ENCODE measurements around the gene CNNM4.

DNA sequence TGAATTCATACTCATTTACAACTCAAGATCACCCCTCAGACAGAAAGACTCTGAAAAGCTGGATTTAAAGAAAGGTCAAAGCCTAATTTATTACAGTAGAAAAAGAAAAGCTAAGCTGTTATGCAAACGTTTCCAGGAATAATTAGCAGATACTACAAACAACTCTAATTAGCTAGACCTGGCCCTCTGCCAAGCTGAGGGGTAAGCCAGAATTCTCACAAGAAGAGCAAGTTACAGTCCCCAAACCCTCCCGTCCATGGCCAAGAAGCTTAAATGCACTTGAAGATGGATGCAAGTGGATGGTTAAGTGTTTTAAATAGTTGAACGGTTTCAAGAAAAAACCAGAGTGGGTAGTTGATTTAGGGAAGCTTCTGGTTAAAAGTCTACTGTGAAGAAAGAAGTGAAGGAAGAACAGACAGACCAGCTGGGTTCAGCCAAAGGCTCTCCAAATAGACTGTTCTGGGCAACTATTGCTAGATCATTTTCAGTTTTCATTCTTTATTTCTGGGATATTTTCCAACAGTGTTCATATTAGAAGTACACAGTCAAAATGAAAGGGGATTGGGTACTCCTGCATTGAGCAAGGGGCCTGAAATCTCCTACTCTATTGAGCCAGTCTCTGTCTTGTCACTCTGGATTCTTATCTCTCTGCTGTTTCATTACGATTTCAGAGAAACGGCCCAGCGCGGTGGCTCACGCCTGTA lies 25.7 kb upstream of the CNNM4 start:
- no peak for TF ChIP-seq POLR2A (IDR thresholded peaks at IDR 0.05)
- TF ChIP-seq, protein P1, sequence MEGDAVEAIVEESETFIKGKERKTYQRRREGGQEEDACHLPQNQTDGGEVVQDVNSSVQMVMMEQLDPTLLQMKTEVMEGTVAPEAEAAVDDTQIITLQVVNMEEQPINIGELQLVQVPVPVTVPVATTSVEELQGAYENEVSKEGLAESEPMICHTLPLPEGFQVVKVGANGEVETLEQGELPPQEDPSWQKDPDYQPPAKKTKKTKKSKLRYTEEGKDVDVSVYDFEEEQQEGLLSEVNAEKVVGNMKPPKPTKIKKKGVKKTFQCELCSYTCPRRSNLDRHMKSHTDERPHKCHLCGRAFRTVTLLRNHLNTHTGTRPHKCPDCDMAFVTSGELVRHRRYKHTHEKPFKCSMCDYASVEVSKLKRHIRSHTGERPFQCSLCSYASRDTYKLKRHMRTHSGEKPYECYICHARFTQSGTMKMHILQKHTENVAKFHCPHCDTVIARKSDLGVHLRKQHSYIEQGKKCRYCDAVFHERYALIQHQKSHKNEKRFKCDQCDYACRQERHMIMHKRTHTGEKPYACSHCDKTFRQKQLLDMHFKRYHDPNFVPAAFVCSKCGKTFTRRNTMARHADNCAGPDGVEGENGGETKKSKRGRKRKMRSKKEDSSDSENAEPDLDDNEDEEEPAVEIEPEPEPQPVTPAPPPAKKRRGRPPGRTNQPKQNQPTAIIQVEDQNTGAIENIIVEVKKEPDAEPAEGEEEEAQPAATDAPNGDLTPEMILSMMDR (IDR thresholded peaks at IDR 0.05), result no peak
